ENCODE measurements around the gene U2AF1L4.

GRCh38 chr19:35738887-35739229 is 6.4 kb downstream of the U2AF1L4 start:
- TF ChIP-seq EP300 (conservative IDR thresholded peaks at IDR 0.05; ENCODE audit: poor library complexity, severe bottlenecking) (no peak), POLR2AphosphoS5 (IDR thresholded peaks at IDR 0.05) (no peak)
